OCI-LY1 (cell line): ENCODE data around the gene FARSA.

ENCODE experiments used
- CTCF ChIP-seq: fragments of 200-600 bp; sonication (generic), shearing (Covaris generic); IDR thresholded peaks from 2 replicates; pipeline ENCODE4 v1.5.1; 2017; ENCODE audit warnings: mild to moderate bottlenecking, antibody characterized with exemption, low read length, moderate library complexity, mixed read lengths
- EZH2 ChIP-seq: fragments of 200-600 bp; sonication (generic), shearing (Covaris generic); IDR thresholded peaks from 2 replicates; pipeline ENCODE4 v1.8.0; 2017; ENCODE audit warnings: borderline replicate concordance, mixed run types, mild to moderate bottlenecking, antibody characterized with exemption, low read length, moderate library complexity, mixed read lengths

- TF ChIP-seq CTCF (no peak), EZH2 (no peak)
Measured at GRCh38 chr19:12940897-12941296, 7.4 kb upstream of the FARSA start.
